Activated CD4-positive, alpha-beta memory T cell treated with anti-CD3 and anti-CD28 coated beads for 36 hours (primary cell): Measurements from ENCODE around the gene IL1R2. TPM values are rescaled to one million over a fixed set of nuclear protein-coding genes. Genes with fewer than 3 reads are reported as not detected.

Source experiments
- CTCF ChIA-PET: fragments of 350-600 bp; sonication (Branson Sonifier 250); formaldehyde crosslinking; loops from one replicate; lab custom pipeline; 2021; ENCODE audit warnings: antibody characterized with exemption, inconsistent platforms; lab: Charles Lee
- POLR2A ChIA-PET: fragments of 350-600 bp; sonication (Branson Sonifier 250); formaldehyde crosslinking; loops from one replicate; lab custom pipeline; 2021; ENCODE audit warnings: antibody characterized with exemption; lab: Charles Lee
- DNase-seq: peaks from one replicate; pipeline ENCODE4 v3.0.0-alpha.2; 2020
- H3K27ac Mint-ChIP-seq: one replicate; pipeline ENCODE4 v1.8.0; 2021; ENCODE audit warnings: mixed read lengths
- H3K27me3 Mint-ChIP-seq: one replicate; pipeline ENCODE4 v1.8.0; 2021; ENCODE audit warnings: mixed read lengths
- H3K36me3 Mint-ChIP-seq: one replicate; pipeline ENCODE4 v1.8.0; 2021; ENCODE audit warnings: mixed read lengths
- H3K4me1 Mint-ChIP-seq: one replicate; pipeline ENCODE4 v1.8.0; 2021; ENCODE audit warnings: low read depth, mixed read lengths
- H3K4me3 Mint-ChIP-seq: one replicate; pipeline ENCODE4 v1.8.0; 2021; ENCODE audit warnings: mild to moderate bottlenecking, mixed read lengths
- H3K9me3 Mint-ChIP-seq: one replicate; pipeline ENCODE4 v1.8.0; 2021; ENCODE audit warnings: mixed read lengths
- intact Hi-C: fragments of 100-400 bp; cut with micrococcal nuclease; formaldehyde crosslinking; loops from one replicate; pipeline ENCODE4 v1.15.1; 2023
- total RNA-seq, 2 experiments: library from RNA; stranded (reverse); gene quantifications; one replicate each; pipeline ENCODE4 v1.2.3, GENCODE V29; 2021

The IL1R2 gene
- total RNA-seq, 2 experiments from 2014 or later, result 35.6 to 36.2 TPM

DNA sequence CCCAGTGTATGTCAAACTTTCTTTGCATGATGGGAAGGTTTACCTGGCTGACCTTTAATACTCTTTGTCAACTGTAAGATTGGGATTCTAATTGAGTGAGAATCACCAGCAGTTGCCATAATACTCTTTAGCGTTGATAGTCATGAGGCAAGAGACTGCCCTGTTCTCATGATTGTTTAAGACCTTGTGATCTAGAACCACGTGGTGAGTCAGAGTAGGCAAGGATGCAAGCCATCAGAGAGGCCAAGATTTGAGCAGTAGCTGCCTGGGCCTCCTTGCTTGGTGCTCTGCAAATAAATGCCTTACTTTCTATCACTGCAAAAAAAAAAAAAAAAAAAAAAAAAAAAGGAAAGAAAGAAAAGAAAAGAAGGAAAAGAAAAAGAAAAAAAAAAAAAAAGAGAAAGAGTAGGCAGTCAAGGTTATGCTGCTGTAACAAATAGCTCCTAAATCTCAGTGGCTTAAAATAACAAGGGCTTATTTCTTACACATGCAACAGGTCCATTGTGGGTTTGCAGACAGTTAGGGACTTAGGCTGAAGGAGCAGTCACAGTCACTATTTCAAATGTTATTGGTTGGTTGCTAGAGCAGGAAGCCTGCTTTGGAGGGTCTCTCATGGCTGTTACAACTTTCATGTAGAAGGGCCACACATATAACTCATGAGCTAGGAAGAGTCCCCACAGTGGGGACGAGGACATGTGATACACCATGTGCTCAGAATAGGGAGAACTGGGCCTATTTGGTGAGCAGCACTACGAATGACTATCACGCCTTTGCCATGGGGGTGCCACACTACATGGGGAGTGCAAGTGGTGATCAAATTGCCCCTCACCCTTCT lies 21.7 kb downstream of the IL1R2 start:
- peaks cover 8% of the 10 kb centered on the region for H3K9me3 Mint-ChIP-seq

DNA sequence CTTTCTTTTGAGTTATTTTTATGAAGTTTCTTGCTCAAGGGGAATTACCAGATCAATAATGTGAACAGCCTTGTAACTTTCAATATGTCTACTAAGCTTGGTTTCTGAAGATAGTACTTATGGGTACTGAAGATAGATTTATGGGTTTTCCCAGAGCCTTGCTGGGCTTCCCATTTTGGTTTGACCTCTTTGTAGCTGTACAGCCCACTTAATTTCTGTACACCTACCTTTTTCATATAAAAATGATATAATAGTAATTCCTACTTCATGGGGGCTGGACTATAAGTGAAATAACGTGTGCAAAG lies 22.2 kb downstream of the IL1R2 start:
- no peak overlapping the region for H3K4me3 Mint-ChIP-seq
- H3K9me3 Mint-ChIP-seq, result peaks cover 8% of the 10 kb centered on the region
- H3K4me1 Mint-ChIP-seq, result peaks cover 55% of the 10 kb centered on the region
- intact Hi-C loops, result no loop called here
- CTCF ChIA-PET, result interaction anchor here (0.7 to 5.5 kb wide), 10 partner anchors 8 to 429 kb away, joined by 3 to 39 read pairs (median 4); partner anchors contain the start of gene IL1R1
- no peaks in the 10 kb centered on the region for H3K27me3 Mint-ChIP-seq
- peaks cover 36% of the 10 kb centered on the region for H3K36me3 Mint-ChIP-seq
- H3K27ac Mint-ChIP-seq, result peak overlapping the region; percentile 87
- DNase-seq, result no peak
- POLR2A ChIA-PET, result interaction anchor here (1.0 to 5.3 kb wide), 2 partner anchors 14 to 48 kb away, joined by 3 to 28 read pairs; no protein-coding TSS in a partner anchor

More for the DNA sequence above, 21.7 kb downstream of the IL1R2 start:
- Mint-ChIP-seq H3K4me3 (no peak overlapping the region), H3K27me3 (no peaks in the 10 kb centered on the region), H3K27ac (peak overlapping the region; percentile 87), H3K4me1 (peaks cover 49% of the 10 kb centered on the region), H3K36me3 (peaks cover 39% of the 10 kb centered on the region)
- ChIA-PET POLR2A (interaction anchor here (0.6 to 5.3 kb wide), 4 partner anchors 13 to 248 kb away, joined by 3 to 28 read pairs (median 4); no protein-coding TSS in a partner anchor), CTCF (interaction anchor here (0.6 to 5.5 kb wide), 12 partner anchors 7 to 429 kb away, joined by 3 to 39 read pairs (median 4); partner anchors contain the start of gene IL1R1)
- intact Hi-C loops, result no loop called here
- peak; percentile 42 for DNase-seq

DNA sequence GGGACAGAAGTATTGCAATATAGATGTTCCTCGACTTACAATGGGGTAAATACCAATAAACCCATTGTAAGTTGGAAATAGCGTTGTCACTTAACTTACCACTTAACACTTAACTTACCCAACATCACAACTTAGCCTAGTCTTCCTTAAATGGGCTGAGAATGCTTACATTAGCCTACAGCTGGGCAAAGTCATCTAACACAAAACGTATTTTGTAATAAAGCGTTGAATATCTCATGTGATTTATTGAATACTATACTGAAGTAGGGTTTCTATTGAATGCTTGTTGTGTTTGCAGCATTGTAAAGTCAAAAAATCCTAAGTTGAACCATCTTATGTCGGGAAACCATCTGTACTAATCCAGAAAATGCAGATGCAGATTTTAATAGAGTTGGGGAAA lies 23.6 kb downstream of the IL1R2 start:
- peaks cover 63% of the 10 kb centered on the region for H3K4me1 Mint-ChIP-seq
- H3K9me3 Mint-ChIP-seq, result peaks cover 8% of the 10 kb centered on the region
- no peak overlapping the region for H3K27ac Mint-ChIP-seq
- H3K27me3 Mint-ChIP-seq, result peaks cover 2% of the 10 kb centered on the region
- ChIA-PET CTCF (interaction anchor here (1.0 to 5.5 kb wide), 4 partner anchors 9 to 225 kb away, joined by 3 to 39 read pairs (median 13); no protein-coding TSS in a partner anchor), POLR2A (no interaction called here)
- peaks cover 36% of the 10 kb centered on the region for H3K36me3 Mint-ChIP-seq
- DNase-seq, result no peak
- H3K4me3 Mint-ChIP-seq, result no peak overlapping the region
- intact Hi-C loops, result no loop called here

DNA sequence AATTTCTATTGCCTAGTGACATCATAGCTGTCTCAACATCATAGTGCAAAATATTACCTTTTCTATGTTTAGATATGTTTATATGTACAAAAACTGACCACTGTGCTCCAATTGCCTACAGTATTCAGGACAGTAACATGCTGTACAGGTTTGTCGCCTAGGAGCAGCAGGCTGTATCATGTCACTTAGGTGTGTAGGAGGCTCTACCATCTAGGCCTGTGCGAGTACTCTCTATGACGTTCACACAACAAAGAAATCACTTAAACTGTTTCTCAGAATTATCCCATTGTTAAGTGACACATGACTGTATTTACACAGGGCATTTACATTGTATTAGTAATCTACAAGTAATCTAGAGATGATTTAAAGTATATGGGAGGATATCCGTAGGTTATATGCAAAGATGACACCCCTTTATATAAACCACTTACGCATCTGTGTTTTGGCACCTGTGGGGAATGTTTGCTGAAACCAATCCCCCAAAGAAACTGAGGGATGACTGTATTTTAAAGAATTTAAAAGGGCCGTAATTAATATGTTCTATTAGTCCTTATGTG lies 24.7 kb downstream of the IL1R2 start:
- CTCF ChIA-PET, result interaction anchor here (0.8 to 2.3 kb wide), 5 partner anchors 9 to 224 kb away, joined by 3 to 16 read pairs (median 3); no protein-coding TSS in a partner anchor
- DNase-seq, result no peak
- H3K27me3 Mint-ChIP-seq, result peaks cover 2% of the 10 kb centered on the region
- intact Hi-C loops, result no loop called here
- peaks cover 31% of the 10 kb centered on the region for H3K36me3 Mint-ChIP-seq
- no peak overlapping the region for H3K4me3 Mint-ChIP-seq
- H3K4me1 Mint-ChIP-seq, result peaks cover 63% of the 10 kb centered on the region
- POLR2A ChIA-PET, result no interaction called here
- peaks cover 8% of the 10 kb centered on the region for H3K9me3 Mint-ChIP-seq
- H3K27ac Mint-ChIP-seq, result peak overlapping the region; percentile 1

DNA sequence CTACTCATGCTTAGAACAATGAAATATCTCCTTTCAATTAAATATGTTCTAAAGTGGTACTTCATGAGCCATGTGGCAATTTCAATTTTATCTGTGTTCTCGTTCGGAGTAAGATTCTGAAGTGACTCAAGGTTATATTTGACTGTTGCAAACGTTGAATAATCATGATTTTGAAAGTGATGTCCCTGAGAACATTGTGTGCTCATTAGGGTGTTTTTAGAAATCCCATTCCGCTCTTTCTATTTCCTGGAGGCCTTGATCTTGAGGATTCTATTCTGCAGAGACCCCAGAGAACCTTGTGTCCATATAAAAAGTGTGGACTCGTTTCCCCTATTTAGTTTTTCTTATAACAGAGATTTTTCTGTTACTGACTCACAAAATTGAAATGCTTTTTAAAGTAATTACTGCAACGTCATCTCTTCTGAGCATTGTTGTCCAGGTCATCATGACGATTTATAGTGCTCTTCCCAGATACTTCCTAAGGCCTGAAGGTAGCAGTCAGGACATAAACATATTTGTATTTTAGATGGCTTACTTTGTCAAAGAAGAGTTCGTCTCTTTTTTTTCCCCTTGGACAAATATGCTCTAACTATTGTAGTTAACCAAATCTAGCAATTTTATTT lies 27.2 kb downstream of the IL1R2 start:
- Mint-ChIP-seq H3K4me3 (no peak overlapping the region), H3K9me3 (peaks cover under 1% of the 10 kb centered on the region), H3K27me3 (peaks cover 2% of the 10 kb centered on the region), H3K27ac (peak overlapping the region; percentile 15), H3K4me1 (peaks cover 60% of the 10 kb centered on the region), H3K36me3 (peaks cover 28% of the 10 kb centered on the region)
- no peak for DNase-seq
- intact Hi-C loops, result loop anchor here (1.0 kb wide), 1 partner anchor 18 kb away; no protein-coding TSS in a partner anchor
- ChIA-PET POLR2A (no interaction called here), CTCF (interaction anchor here (1.6 to 2.6 kb wide), 15 partner anchors 12 to 424 kb away, joined by 5 to 117 read pairs (median 19); partner anchors contain the start of gene IL1RL2)

DNA sequence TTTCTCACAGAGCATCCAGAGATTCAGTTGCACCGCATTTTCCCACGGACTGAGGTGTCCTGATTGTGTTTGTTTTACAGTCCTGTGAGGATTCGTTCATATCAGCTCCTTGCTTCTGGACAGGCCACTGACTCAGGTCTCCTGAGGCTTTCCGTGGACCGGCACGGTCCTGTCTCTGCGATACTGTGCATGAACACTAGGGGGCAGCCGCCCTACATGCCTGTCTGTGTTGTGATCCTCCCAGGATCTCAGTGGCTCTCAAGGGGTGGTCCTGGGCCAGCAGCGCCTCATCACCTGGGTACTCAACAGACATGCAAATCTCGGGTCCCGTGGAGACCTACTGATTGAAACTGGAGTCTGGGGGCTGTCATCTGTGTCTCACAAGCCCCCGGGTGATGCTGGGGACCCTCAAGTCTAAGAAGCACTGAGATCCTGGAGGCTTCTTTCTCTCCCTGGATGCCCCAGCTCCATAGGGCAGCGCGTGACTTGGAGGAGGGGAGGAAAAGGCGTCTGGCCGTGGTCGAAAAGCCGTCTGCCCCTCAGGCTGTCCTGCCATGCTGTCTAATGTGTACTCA lies 28.9 kb downstream of the IL1R2 start:
- H3K4me3 Mint-ChIP-seq, result no peak overlapping the region
- peak overlapping the region; percentile 66 for H3K27ac Mint-ChIP-seq
- H3K9me3 Mint-ChIP-seq, result no peaks in the 10 kb centered on the region
- H3K36me3 Mint-ChIP-seq, result peaks cover 29% of the 10 kb centered on the region
- peak; percentile 91 for DNase-seq
- H3K4me1 Mint-ChIP-seq, result peaks cover 70% of the 10 kb centered on the region
- ChIA-PET POLR2A (interaction anchor here (1.0 to 1.1 kb wide), 2 partner anchors 41 to 213 kb away, joined by 3 read pairs; no protein-coding TSS in a partner anchor), CTCF (interaction anchor here (0.6 to 2.6 kb wide), 71 partner anchors 8 to 678 kb away, joined by 3 to 117 read pairs (median 5); partner anchors contain the start of genes IL1R1 and IL1RL2)
- peaks cover 2% of the 10 kb centered on the region for H3K27me3 Mint-ChIP-seq
- intact Hi-C loops, result loop anchor here (1.0 to 5.0 kb wide), 6 partner anchors 62 to 422 kb away; partner anchors contain the start of gene IL18R1

DNA sequence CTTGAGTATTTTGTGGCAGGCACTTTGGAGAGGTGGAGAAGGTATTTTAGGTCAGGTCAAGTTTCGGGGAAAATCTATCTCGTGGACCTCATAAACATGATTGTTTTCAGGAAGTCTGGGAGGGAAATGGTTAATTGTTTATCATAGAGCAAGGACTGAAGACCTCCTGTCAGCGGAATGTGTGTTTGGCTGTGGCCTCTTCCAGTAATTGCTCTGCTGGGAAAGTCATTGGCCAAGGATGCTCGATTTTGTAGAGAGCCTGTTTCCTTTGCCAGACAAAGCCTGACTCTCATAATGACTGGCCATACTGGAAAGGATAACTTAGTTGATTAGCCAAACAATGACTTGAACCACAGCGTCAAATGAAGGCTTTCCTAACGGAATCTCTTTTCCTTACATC lies 30.0 kb downstream of the IL1R2 start:
- CTCF ChIA-PET, result interaction anchor here (0.7 to 2.6 kb wide), 7 partner anchors 12 to 218 kb away, joined by 3 to 117 read pairs (median 5); partner anchors contain the start of gene IL1R1
- Mint-ChIP-seq H3K4me1 (peaks cover 74% of the 10 kb centered on the region), H3K9me3 (no peaks in the 10 kb centered on the region), H3K36me3 (peaks cover 33% of the 10 kb centered on the region), H3K27me3 (peaks cover 2% of the 10 kb centered on the region), H3K27ac (peak overlapping the region; percentile 50), H3K4me3 (no peak overlapping the region)
- POLR2A ChIA-PET, result no interaction called here
- intact Hi-C loops, result loop anchor here (2.0 to 5.0 kb wide), 3 partner anchors 61 to 421 kb away; partner anchors contain the start of gene IL18R1
- DNase-seq, result no peak

DNA sequence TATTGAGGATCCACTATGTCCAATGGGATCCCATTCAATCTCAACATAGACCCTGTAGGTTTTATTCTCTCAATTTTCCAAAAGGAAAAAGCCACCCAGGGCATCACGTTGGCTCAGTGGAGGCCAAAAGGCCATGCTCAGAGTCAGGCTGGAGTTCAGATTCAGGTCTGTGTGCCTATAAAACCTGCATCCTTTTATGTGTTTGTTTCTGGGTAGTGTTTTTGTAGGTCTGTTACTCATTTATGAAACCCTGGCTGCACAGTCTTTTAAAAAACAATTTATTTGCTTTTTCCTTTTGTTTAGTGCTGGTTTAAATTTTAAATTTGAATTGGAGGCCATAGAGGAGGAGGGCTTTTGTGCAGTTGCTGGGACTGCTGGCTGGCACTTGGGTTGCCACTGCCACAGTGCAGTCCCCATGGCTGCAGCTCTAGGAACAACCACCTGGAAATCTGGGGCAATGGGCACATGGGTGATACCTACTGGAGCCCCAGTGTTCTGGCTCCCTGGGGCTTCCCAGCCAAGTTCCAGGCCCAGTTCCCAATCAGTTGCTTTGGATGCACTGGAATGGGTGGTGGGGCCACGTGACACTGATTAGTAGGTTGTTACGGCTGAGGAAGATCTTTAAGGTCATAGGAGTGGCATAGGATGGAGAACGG lies 31.3 kb downstream of the IL1R2 start:
- H3K4me3 Mint-ChIP-seq, result no peak overlapping the region
- H3K4me1 Mint-ChIP-seq, result peaks cover 85% of the 10 kb centered on the region
- H3K27me3 Mint-ChIP-seq, result peaks cover 2% of the 10 kb centered on the region
- H3K9me3 Mint-ChIP-seq, result no peaks in the 10 kb centered on the region
- H3K36me3 Mint-ChIP-seq, result peaks cover 41% of the 10 kb centered on the region
- no peak for DNase-seq
- ChIA-PET POLR2A (no interaction called here), CTCF (interaction anchor here (1.6 kb wide), 1 partner anchor 218 kb away, joined by 13 read pairs; no protein-coding TSS in a partner anchor)
- intact Hi-C loops, result loop anchor here (5.0 kb wide), 2 partner anchors 334 to 419 kb away; partner anchors contain the start of gene IL18R1
- H3K27ac Mint-ChIP-seq, result peak overlapping the region; percentile 14

DNA sequence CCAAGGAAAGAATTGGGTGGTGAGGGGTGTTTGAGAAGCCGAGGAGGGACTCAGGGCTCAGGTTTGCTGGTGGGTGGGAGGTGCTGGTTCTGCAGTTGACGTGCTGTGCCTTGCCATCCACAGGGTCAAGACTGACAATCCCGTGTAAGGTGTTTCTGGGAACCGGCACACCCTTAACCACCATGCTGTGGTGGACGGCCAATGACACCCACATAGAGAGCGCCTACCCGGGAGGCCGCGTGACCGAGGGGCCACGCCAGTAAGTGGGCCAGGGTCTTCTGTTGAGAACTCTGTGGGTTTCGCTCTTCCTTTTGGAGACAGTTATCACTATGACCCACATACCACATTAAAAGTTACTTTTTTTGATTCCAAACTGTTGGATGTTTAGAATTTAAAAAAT lies 32.6 kb downstream of the IL1R2 start:
- peak overlapping the region; percentile 9 for H3K27ac Mint-ChIP-seq
- no peak overlapping the region for H3K4me3 Mint-ChIP-seq
- intact Hi-C loops, result loop anchor here (5.0 kb wide), 2 partner anchors 333 to 418 kb away; partner anchors contain the start of gene IL18R1
- H3K4me1 Mint-ChIP-seq, result peaks cover 85% of the 10 kb centered on the region
- POLR2A ChIA-PET, result no interaction called here
- H3K27me3 Mint-ChIP-seq, result peaks cover 2% of the 10 kb centered on the region
- no peaks in the 10 kb centered on the region for H3K9me3 Mint-ChIP-seq
- CTCF ChIA-PET, result interaction anchor here (0.7 to 5.5 kb wide), 5 partner anchors 26 to 227 kb away, joined by 3 to 44 read pairs (median 4); no protein-coding TSS in a partner anchor
- DNase-seq, result no peak
- H3K36me3 Mint-ChIP-seq, result peaks cover 49% of the 10 kb centered on the region

DNA sequence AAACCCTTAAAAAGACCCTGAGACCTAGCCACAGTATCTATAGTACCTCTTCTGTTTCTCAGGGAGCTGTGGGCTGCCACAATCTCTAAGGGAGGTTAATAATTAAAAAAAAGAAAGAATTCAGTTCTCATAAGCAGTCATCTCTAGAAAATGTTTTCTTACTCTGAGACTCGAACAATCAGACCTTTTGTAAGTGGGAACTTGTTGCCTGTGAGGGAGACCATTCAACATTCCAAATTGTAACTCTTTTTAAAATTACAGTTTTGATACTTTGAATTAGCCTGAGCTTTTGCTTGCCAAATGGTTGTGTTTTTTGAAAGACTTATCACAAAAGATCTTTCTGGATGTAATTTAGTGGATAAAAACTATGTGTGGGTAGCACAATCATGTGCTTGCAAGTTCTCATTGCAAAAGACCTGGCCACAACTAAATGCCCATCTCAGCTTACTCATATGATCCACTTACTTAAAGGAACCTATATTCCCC lies 33.3 kb downstream of the IL1R2 start:
- intact Hi-C loops, result loop anchor here (5.0 kb wide), 1 partner anchor 77 kb away; no protein-coding TSS in a partner anchor
- peaks cover 83% of the 10 kb centered on the region for H3K4me1 Mint-ChIP-seq
- POLR2A ChIA-PET, result interaction anchor here (1.6 kb wide), 1 partner anchor 79 kb away, joined by 3 read pairs; no protein-coding TSS in a partner anchor

More for the DNA sequence above, 33.3 kb downstream of the IL1R2 start:
- CTCF ChIA-PET, result interaction anchor here (0.8 to 5.5 kb wide), 7 partner anchors 8 to 226 kb away, joined by 3 to 44 read pairs (median 4); no protein-coding TSS in a partner anchor
- no peaks in the 10 kb centered on the region for H3K27me3 Mint-ChIP-seq
- DNase-seq, result no peak
- H3K36me3 Mint-ChIP-seq, result peaks cover 46% of the 10 kb centered on the region
- no peak overlapping the region for H3K4me3 Mint-ChIP-seq
- H3K9me3 Mint-ChIP-seq, result no peaks in the 10 kb centered on the region
- H3K27ac Mint-ChIP-seq, result peak overlapping the region; percentile 55
